IMR-90 (cell line): ENCODE data around the gene ZFP92. TPM values are rescaled to one million over a fixed set of nuclear protein-coding genes. Genes with fewer than 3 reads are reported as not detected.

Experiments used
- ATAC-seq: fragments of 200-7000 bp; cut with Tn5 transposase; 2 replicates; pipeline ENCODE4 v1.9.1; 2020; ENCODE audit warnings: low read depth, mild to moderate bottlenecking, moderate library complexity
- BruUV-seq: library from RNA; stranded (reverse); fragments of 400-500 nt; replicated peaks from 2 replicates; lab custom pipeline; 2021; lab: Mats Ljungman, UMichigan
- CTCF ChIA-PET: fragments of 300-600 bp; formaldehyde crosslinking; extraction: SDS; loops from one replicate; lab custom pipeline; 2021; ENCODE audit warnings: antibody characterized with exemption; lab: Yijun Ruan, JAX
- POLR2A ChIA-PET: fragments of 300-600 bp; sonication (Branson Sonifier 250); formaldehyde crosslinking; loops from one replicate; lab custom pipeline; 2022; ENCODE audit warnings: antibody characterized with exemption; ENCODE audit not compliant: unreplicated experiment; lab: Charles Lee
- DNase-seq: peaks from one replicate; pipeline ENCODE4 v3.0.0; 2013
- H2AFZ ChIP-seq: replicated peaks from 2 replicates; pipeline ENCODE3; 2013; ENCODE audit warnings: low read length, mild to moderate bottlenecking; ENCODE audit not compliant: poor library complexity
- H2AK5ac ChIP-seq: 2 replicates; pipeline ENCODE4 v1.6.1; 2013; ENCODE audit warnings: low read depth, low read length, inconsistent platforms
- H2AK9ac ChIP-seq: replicated peaks from 2 replicates; pipeline ENCODE3; 2013; ENCODE audit warnings: mild to moderate bottlenecking, low read depth, low read length, moderate library complexity; ENCODE audit not compliant: poor library complexity
- H2BK120ac ChIP-seq: 2 replicates; pipeline ENCODE4 v1.6.1; 2013; ENCODE audit warnings: low read depth, low read length, inconsistent platforms
- H2BK15ac ChIP-seq: 3 replicates; pipeline ENCODE4 v1.6.1; 2013; ENCODE audit warnings: low read depth, low read length, inconsistent platforms
- H2BK20ac ChIP-seq: 2 replicates; pipeline ENCODE4 v1.6.1; 2013; ENCODE audit warnings: low read depth, mild to moderate bottlenecking, inconsistent platforms, low read length, moderate library complexity
- H2BK5ac ChIP-seq: 2 replicates; pipeline ENCODE4 v1.6.1; 2013; ENCODE audit warnings: mild to moderate bottlenecking, low read depth, low read length, inconsistent platforms; ENCODE audit not compliant: poor library complexity, severe bottlenecking
- H3K14ac ChIP-seq: replicated peaks from 2 replicates; pipeline ENCODE4 v1.6.1; 2013; ENCODE audit warnings: low read depth, low read length, inconsistent platforms
- H3K18ac ChIP-seq: 2 replicates; pipeline ENCODE4 v1.6.1; 2013; ENCODE audit warnings: low read depth, low read length, control low read depth
- H3K23ac ChIP-seq: 2 replicates; pipeline ENCODE4 v1.6.1; 2013; ENCODE audit warnings: low read depth, low read length, inconsistent platforms
- H3K27ac ChIP-seq: 2 replicates; pipeline ENCODE4 v1.5.1; 2013; ENCODE audit warnings: mild to moderate bottlenecking, control low read depth, low read length; ENCODE audit not compliant: insufficient read depth
- H3K27me3 ChIP-seq: 2 replicates; pipeline ENCODE4 v1.6.1; 2013; ENCODE audit warnings: low read length; ENCODE audit not compliant: control insufficient read depth, insufficient read depth
- H3K36me3 ChIP-seq: 2 replicates; pipeline ENCODE4 v1.6.1; 2013; ENCODE audit warnings: low read length, mixed read lengths; ENCODE audit not compliant: control insufficient read depth, insufficient read depth
- H3K4ac ChIP-seq: 2 replicates; pipeline ENCODE4 v1.6.1; 2013; ENCODE audit warnings: low read depth, low read length, inconsistent platforms
- H3K4me1 ChIP-seq: 2 replicates; pipeline ENCODE4 v1.6.1; 2013; ENCODE audit warnings: low read length, mixed read lengths; ENCODE audit not compliant: control insufficient read depth, insufficient read depth
- H3K4me2 ChIP-seq: 2 replicates; pipeline ENCODE4 v1.6.1; 2013; ENCODE audit warnings: low read depth, mild to moderate bottlenecking, control low read depth, low read length, moderate library complexity
- H3K4me3 ChIP-seq: 2 replicates; pipeline ENCODE4 v1.5.1; 2013; ENCODE audit warnings: low read depth, mild to moderate bottlenecking, control low read depth, low read length, moderate library complexity; ENCODE audit not compliant: insufficient read depth
- H3K56ac ChIP-seq: 2 replicates; pipeline ENCODE4 v1.6.1; 2013; ENCODE audit warnings: low read length, inconsistent platforms; ENCODE audit not compliant: insufficient read depth; ENCODE audit errors: extremely low read depth
- H3K79me1 ChIP-seq, 2 experiments: 2 replicates each; pipeline ENCODE4 v1.6.1; 2013; ENCODE audit warnings: low read length in 2 of 2, inconsistent platforms in 1 of 2, low read depth in 1 of 2
- H3K9ac ChIP-seq: 2 replicates; pipeline ENCODE4 v1.6.1; 2013; ENCODE audit warnings: low read depth, low read length, control low read depth
- H3K9me1 ChIP-seq: 2 replicates; pipeline ENCODE4 v1.6.1; 2013; ENCODE audit warnings: low read length, inconsistent platforms; ENCODE audit not compliant: insufficient read depth
- H3K9me3 ChIP-seq: 2 replicates; pipeline ENCODE4 v1.6.1; 2013; ENCODE audit warnings: low read length; ENCODE audit not compliant: control insufficient read depth, insufficient read depth
- H4K20me1 ChIP-seq: 2 replicates; pipeline ENCODE4 v1.6.1; 2013; ENCODE audit warnings: low read length, inconsistent platforms; ENCODE audit not compliant: insufficient read depth
- H4K5ac ChIP-seq: 2 replicates; pipeline ENCODE4 v1.6.1; 2013; ENCODE audit warnings: mild to moderate bottlenecking, low read depth, low read length, control low read depth
- H4K8ac ChIP-seq, 2 experiments: 2 replicates each; pipeline ENCODE4 v1.6.1; 2013; ENCODE audit warnings: low read depth in 2 of 2, low read length in 2 of 2, control low read depth in 1 of 2, inconsistent platforms in 1 of 2
- H4K91ac ChIP-seq: 2 replicates; pipeline ENCODE4 v1.6.1; 2013; ENCODE audit warnings: low read depth, low read length, inconsistent platforms; ENCODE audit not compliant: insufficient read depth
- CHD1 ChIP-seq: IDR thresholded peaks from 2 replicates; pipeline ENCODE4 v1.6.1; 2012; ENCODE audit warnings: low read depth, low read length, improper control_type of control experiment
- MAFK ChIP-seq: IDR thresholded peaks from 2 replicates; pipeline ENCODE4 v1.6.1; 2012; ENCODE audit warnings: low read depth, low read length, improper control_type of control experiment
- POLR2A ChIP-seq: IDR thresholded peaks from 2 replicates; pipeline ENCODE4 v1.6.1; 2012; ENCODE audit warnings: mild to moderate bottlenecking, low read depth, low read length
- RAD21 ChIP-seq: IDR thresholded peaks from 2 replicates; pipeline ENCODE4 v1.6.1; 2012; ENCODE audit warnings: low read length, improper control_type of control experiment
- WGBS, 2 experiments: methylation state at CpG; one replicate each; pipeline versions ENCODE4 v1.1.5 to v1.1.7; 2013; ENCODE audit warnings: missing lambda C conversion rate in 2 of 2; ENCODE audit not compliant: insufficient read length in 1 of 2; ENCODE audit errors: extremely low coverage in 2 of 2; 5-methylcytosine and 5-hydroxymethylcytosine counted together
- dilution Hi-C: fragments of 300-500 bp; cut with HindIII; formaldehyde crosslinking; loops from one replicate; pipeline ENCODE4 v1.14.3; 2018; ENCODE audit warnings: low sequenced_read_pairs; ENCODE audit not compliant: unreplicated experiment
- in situ Hi-C: fragments of 300-500 bp; cut with MboI; formaldehyde crosslinking; loops from 3 replicates; pipeline ENCODE4 v1.14.3; 2019; ENCODE audit warnings: low sequenced_read_pairs, inconsistent platforms, mixed read lengths
- intact Hi-C: fragments of 100-400 bp; cut with micrococcal nuclease; formaldehyde crosslinking; loops from 2 replicates; pipeline ENCODE4 v1.10.0; 2022
- polyA plus RNA-seq, 3 experiments: library from polyadenylated mRNA; depleted of rRNA; stranded (reverse); fragments of >200 nt; gene quantifications; 2 replicates each; pipeline ENCODE4 v1.2.3, GENCODE V29; 2012; ENCODE audit warnings: low replicate concordance in 1 of 3
- total RNA-seq: library from RNA; depleted of rRNA; stranded (reverse); fragments of >200 nt; gene quantifications from 2 replicates; pipeline ENCODE4 v1.2.3, GENCODE V29; 2012
- TF ChIP-seq, protein P1 (sequence below): conservative IDR thresholded peaks from 2 replicates; pipeline ENCODE4 v1.5.1; 2012; ENCODE audit warnings: mild to moderate bottlenecking, low read depth, low read length, improper control_type of control experiment
- TF ChIP-seq, protein P2 (sequence below): fragments of 150-350 bp; IDR thresholded peaks from 2 replicates; pipeline ENCODE4 v1.6.1; 2017; ENCODE audit warnings: mild to moderate bottlenecking, antibody characterized with exemption, low read length, low read depth
- TF ChIP-seq, protein P3 (sequence below): fragments of 150-350 bp; IDR thresholded peaks from 2 replicates; pipeline ENCODE4 v1.6.1; 2016; ENCODE audit warnings: low read depth, mild to moderate bottlenecking, low read length, moderate library complexity, borderline replicate concordance

ZFP92 gene
- total and polyA plus RNA-seq, 2 of the 4 experiments (the other 2 are of a cell fraction): under 0.01 to 0.03 TPM

GRCh38 chrX:153445856-153446635, 34.8 kb downstream of the ZFP92 start, which contains the start of gene TREX2:
Gene TREX2 (minus strand): TSS chrX:153446056. CDS start chrX:153445430, 626 bp downstream.
- ChIA-PET CTCF (no interaction called here), POLR2A (interaction anchor here (0.7 kb wide), 1 partner anchor 923 kb away, joined by 3 read pairs; no protein-coding TSS in a partner anchor)
- Histone ChIP-seq H4K91ac (no peak within 1 kb of the TSS), H3K9me1 (no peaks in the 10 kb centered on the region), H3K18ac (no peak within 1 kb of the TSS), H3K9me3 (peaks cover 3% of the 10 kb centered on the region; the same call in 1 of the 2 replicates), H2AFZ (no peak within 1 kb of the TSS), H2AK5ac (no peak within 1 kb of the TSS), H2BK15ac (no peak within 1 kb of the TSS), H3K4ac (no peak within 1 kb of the TSS), H3K56ac (no peak within 1 kb of the TSS), H3K14ac (no peak within 1 kb of the TSS), H4K5ac (no peak within 1 kb of the TSS), H3K4me2 (no peak within 1 kb of the TSS), H2BK5ac (no peak within 1 kb of the TSS), H2BK20ac (no peak within 1 kb of the TSS), H4K8ac (no peak within 1 kb of the TSS), H3K4me3 (no peak within 1 kb of the TSS), H3K9ac (no peak within 1 kb of the TSS), H3K4me1 (no peaks in the 10 kb centered on the region), H4K20me1 (no peaks in the 10 kb centered on the region; the same call in 1 of the 2 replicates), H2BK120ac (no peak within 1 kb of the TSS), H2AK9ac (no peak within 1 kb of the TSS), H3K36me3 (no peaks in the 10 kb centered on the region), H3K79me1 (no peaks in the 10 kb centered on the region), H3K27ac (no peak within 1 kb of the TSS), H3K27me3 (peaks cover 2% of the 10 kb centered on the region; the same call in 1 of the 2 replicates), H3K23ac (no peak within 1 kb of the TSS)
- WGBS, 2 experiments: 79% methylated on average over 13 of the region's 30 CpGs; no CpG with 5 or more reads in 1 of the 2 experiments
- intact Hi-C loops (no loop called here), dilution Hi-C loops (no loop called here), in situ Hi-C loops (no loop called here)
- DNase-seq (no peak), ATAC-seq (no peak)
- no TSS peak for BruUV-seq
- TF ChIP-seq RAD21: no peak
- TF ChIP-seq, protein P1, sequence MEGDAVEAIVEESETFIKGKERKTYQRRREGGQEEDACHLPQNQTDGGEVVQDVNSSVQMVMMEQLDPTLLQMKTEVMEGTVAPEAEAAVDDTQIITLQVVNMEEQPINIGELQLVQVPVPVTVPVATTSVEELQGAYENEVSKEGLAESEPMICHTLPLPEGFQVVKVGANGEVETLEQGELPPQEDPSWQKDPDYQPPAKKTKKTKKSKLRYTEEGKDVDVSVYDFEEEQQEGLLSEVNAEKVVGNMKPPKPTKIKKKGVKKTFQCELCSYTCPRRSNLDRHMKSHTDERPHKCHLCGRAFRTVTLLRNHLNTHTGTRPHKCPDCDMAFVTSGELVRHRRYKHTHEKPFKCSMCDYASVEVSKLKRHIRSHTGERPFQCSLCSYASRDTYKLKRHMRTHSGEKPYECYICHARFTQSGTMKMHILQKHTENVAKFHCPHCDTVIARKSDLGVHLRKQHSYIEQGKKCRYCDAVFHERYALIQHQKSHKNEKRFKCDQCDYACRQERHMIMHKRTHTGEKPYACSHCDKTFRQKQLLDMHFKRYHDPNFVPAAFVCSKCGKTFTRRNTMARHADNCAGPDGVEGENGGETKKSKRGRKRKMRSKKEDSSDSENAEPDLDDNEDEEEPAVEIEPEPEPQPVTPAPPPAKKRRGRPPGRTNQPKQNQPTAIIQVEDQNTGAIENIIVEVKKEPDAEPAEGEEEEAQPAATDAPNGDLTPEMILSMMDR: no peak
- no peak for TF ChIP-seq MAFK
- TF ChIP-seq, protein P2, sequence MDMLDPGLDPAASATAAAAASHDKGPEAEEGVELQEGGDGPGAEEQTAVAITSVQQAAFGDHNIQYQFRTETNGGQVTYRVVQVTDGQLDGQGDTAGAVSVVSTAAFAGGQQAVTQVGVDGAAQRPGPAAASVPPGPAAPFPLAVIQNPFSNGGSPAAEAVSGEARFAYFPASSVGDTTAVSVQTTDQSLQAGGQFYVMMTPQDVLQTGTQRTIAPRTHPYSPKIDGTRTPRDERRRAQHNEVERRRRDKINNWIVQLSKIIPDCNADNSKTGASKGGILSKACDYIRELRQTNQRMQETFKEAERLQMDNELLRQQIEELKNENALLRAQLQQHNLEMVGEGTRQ: no peak
- no peak for TF ChIP-seq POLR2A
- no peak for TF ChIP-seq CHD1
- TF ChIP-seq, protein P3, sequence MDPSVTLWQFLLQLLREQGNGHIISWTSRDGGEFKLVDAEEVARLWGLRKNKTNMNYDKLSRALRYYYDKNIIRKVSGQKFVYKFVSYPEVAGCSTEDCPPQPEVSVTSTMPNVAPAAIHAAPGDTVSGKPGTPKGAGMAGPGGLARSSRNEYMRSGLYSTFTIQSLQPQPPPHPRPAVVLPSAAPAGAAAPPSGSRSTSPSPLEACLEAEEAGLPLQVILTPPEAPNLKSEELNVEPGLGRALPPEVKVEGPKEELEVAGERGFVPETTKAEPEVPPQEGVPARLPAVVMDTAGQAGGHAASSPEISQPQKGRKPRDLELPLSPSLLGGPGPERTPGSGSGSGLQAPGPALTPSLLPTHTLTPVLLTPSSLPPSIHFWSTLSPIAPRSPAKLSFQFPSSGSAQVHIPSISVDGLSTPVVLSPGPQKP: no peak
